GM19468 (cell line): ENCODE results near the gene LETM1.

Source experiments
- ATAC-seq: cut with Tn5 transposase; IDR thresholded peaks from one replicate; pipeline ENCODE4 v1.9.1; 2021; ENCODE audit warnings: mild to moderate bottlenecking, moderate library complexity, moderate number of reproducible peaks; ENCODE audit not compliant: unreplicated experiment; ENCODE audit errors: extremely low read depth

Gene LETM1

DNA sequence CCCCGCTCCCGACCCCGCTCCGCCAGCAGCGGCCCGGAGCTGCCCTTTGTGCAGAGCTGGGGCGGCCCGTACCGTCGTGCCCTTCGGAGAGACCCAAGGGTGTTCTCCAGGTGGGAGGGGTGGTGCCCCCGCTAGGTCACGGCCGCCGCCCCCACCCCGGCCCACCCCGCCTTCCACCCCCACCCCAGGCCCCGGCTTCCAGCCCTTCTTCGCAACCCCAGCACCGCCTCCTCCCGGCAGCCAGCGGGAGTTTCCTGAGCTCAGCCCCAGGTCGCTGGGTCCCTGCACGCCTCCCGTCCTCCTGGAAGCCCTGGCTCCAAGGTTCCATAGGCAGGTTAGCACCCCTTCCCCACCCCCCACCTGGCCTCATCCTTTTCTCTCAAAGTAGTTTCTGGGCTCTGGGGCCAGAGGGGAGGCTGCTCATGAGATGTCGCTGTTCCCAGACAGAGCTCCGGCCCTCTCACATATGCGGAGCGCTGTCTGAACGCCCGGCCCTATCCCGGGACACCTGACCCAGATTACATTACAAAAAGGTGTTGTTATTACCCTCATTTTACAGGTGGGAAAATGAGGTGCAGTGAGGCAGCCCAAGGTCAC is 88.1 kb downstream of the LETM1 start:
- no peak for ATAC-seq

DNA sequence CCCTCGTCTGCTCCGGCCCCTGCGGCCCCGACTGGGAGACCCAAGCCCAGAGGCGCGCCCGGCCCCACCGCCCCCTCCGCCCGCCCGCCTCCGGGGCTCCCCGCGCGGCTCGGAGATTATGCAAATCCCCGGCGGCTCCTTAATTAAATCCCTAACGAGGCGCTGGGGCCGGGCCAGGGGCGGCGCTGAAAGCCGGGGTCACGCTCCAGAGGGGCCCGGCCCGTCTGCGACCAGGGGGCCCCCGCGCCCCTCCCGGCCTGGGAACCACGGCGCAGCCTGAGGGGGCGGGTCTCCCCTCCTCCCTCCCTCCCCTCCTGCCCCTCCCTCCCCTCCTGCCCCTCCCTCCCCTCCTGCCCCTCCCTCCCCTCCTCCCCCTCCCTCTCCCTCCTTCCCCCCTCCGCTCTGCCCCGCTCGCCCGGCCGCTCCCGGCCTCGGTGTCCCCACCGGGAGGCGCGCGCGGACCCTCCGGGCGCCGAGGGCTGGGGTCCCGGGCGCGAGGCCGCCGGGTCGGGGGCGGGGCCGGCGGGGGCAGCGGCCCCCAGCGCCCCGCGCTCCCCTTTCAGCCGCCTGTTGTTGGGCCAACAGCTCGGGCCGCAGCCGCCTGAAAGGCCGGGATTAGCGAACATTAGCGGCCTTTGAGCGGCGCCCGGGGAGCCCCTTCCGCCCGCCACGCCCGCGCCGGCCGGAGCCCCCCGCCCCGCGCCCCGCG is 88.7 kb downstream of the LETM1 start:
- no peak for ATAC-seq

DNA sequence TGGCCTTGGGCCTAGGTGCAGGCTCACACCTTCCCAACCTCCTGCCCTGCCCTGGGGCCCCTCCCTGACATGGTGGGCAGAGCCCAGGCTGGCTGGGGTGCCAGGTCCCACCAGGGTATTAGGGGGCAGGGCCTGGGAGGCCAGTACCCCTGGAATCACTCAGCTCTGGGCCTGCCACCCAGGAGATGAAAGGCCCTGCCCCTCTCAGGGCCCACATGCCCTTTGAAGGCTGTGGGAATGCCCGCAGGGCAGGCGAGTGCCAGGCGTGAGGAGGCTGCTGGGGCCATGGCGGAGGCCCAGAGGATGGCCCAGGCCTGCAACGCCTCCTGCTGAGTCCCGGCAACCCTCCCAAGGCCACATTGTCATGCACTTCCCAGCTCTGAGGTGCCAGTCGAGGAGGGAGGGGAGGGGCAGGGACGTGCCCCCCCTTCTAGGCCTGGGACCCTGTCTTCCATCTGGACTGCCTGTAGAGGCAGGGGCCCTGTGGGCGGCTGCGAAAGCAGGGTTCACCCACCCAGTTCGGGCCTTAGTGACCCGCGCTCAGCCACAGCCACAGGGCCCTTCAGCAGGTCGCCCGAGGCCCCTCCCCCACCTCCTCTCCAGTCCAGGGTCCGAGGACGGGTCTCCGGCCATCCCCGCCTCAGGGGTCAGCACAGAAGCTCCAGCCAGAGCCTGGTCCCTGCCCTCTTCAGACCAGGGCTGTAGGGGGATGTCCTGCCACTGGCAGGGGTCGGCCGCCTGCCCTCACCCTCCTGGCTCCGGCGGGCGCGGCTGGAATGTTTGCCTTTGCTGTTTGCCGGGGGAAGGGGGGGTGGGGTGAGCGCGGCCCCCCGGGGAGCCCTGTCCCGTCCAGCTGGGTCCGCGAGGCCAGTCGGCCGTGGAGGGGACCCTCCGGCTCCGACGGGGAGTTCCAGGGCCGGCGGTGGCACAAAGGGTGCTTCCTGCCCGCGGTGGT is 89.6 kb downstream of the LETM1 start:
- no peak for ATAC-seq

DNA sequence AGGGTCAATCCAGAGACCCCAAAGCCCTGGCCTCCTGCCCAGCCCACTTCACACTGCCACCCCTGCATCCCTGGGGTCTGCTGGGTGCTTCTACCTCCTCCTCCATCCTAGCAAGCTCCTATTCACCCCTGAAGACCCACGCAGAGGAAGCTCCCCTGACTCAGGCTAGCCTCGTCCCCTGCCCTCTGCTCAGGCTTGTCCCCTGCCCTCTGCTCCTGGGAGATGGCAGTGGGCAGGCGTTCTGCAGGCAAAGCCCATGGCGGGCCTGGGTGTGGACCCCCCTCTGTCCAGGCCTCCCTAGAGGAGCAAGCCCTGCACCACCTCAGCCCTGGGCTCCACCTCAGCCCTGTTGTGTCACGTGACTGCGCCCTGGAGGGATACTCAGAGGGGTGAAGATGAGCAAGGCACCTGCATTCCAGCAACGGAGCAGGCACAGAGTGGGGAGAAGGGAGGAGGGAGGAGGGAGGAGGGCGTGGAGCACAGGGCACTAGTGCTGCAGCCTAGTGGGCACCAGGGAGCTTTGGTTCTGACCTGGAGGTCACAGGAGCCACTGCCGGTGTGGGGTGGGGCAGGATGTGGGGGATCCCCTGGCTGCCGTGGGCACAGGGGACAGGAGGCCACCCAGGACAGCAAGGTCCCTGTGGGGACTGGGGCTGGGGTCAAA is 90.4 kb downstream of the LETM1 start:
- no peak for ATAC-seq

DNA sequence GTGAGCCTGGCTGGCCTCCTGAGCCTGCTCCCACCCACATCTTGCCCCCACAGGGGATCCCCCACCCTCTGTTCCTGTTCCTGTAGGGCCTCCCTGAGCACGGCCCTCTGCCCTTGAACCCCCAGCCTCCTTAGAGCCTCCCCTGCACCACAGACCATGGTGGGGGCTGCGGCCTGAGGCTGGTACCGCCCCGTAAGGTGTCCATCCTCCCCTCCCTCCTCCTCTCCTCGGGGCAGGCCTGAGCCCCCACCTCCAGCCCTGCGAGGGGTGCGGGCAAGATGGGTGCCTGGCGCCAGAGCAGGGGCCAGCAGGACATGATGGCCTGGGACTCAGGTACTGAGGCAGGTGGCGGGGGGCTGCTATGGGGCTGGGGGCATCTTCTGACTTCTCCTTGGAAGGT is 91.3 kb downstream of the LETM1 start:
- ATAC-seq: no peak

DNA sequence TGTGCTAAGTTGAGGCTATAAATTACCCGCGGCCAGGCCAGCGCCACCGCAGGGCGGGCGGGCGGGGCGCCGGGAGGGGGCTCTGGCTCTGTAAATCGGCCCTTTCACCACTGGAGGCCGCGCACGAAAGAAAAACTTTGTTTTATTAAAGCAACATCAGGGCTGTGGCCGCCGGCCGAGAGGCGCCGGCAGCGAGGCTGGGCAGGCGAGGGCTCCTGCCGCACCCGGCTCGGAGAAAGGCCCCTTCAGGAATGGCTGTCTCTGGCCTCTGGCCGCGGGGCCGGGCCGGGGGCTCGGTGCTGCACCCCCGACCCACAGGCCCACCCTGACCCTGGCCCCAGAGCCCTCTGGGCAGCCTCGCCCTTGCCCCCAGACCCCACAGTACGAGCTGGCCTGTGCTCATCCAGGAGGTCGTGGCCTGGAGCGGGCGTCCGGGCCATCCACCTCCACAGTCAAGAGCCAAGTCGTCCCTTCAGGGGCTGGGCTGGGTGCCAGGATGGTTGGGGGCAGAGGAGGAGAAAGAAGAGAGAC is 92.3 kb downstream of the LETM1 start:
- ATAC-seq: no peak

DNA sequence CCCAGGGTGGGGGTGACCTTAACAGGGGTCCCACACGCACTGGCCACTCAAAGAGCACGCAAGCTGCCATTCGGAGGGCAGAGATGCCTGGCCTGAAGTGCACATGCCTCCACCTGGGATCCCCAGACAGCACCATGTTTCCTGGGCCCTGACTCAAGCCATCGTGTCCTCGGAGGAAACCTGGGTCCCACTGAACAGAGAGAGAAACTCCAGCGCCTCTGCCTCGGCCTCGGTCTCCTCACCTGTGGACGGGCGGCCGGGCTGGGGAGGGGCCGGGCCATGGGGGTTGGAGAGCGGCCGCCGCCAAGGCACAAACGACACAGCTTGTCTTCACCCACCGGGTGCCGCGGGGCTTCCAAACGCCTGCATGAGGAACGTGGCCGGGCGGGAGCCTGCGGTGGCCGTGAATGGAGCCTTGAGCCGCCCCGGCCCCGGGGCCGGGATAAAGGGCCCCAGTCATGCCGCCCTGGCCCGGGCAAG is 92.8 kb downstream of the LETM1 start:
- no peak for ATAC-seq

DNA sequence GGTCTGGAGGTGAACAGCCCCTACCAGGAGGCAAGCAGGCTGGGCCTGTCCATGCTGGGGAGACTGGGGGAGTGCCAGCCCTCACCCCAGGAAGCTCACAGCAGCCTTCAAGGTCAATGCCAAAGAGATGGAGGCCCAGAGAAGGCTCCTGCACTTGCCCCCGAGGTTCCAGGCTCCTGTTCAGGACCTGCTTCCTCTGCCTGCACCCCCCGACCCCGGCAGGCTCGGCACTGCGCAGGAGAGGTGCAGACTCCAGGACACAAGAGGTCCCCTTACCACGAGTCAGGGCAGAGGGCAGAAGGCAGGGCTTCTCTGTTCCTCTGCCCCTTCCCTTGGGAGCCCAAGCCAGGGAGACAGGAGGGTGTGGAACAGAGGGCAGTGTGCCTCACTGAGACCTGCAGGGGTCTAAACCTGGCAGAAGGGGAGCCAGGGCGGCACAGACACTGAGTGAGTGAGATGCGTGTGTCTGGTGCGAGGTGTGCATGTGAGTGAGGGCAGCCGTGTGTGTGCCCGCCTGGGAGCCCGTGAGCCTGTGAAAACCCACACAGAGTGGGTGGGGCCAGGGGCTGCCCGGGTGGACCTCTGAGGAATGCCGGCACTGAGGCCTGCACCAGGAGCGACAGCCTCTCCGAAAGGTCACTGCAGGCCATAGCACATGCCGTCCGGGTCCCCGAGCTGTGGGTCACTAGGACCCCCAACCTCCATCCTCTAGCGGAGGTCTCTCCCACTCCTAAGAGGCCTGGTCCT is 93.5 kb downstream of the LETM1 start:
- ATAC-seq: no peak
